H9 (cell line): ENCODE measurements around the gene HORMAD2. TPM values are rescaled to one million over a fixed set of nuclear protein-coding genes. Genes with fewer than 3 reads are reported as not detected.
A peak's percentile ranks its signal among the peaks of the same experiment; 100 is the strongest.

ENCODE experiments used
- DNase-seq: peaks from one replicate; pipeline ENCODE4 v3.0.0-alpha.2; 2017
- H2AFZ ChIP-seq: one replicate; pipeline ENCODE4 v1.6.1; 2013; ENCODE audit warnings: mild to moderate bottlenecking, low read length, control low read depth, moderate library complexity
- H2AK5ac ChIP-seq: 2 replicates; pipeline ENCODE4 v1.6.1; 2013; ENCODE audit warnings: low read length, control low read depth, mixed read lengths; ENCODE audit not compliant: insufficient read length
- H2BK120ac ChIP-seq: one replicate; pipeline ENCODE4 v1.6.1; 2013; ENCODE audit warnings: low read depth, mild to moderate bottlenecking, low read length, control low read depth, inconsistent platforms; ENCODE audit not compliant: poor library complexity, severe bottlenecking
- H2BK12ac ChIP-seq: 2 replicates; pipeline ENCODE4 v1.6.1; 2013; ENCODE audit warnings: low read length, control low read depth, mixed read lengths, low read depth; ENCODE audit not compliant: insufficient read length
- H2BK15ac ChIP-seq: 2 replicates; pipeline ENCODE4 v1.6.1; 2013; ENCODE audit warnings: low read depth, low read length, control low read depth
- H2BK20ac ChIP-seq: one replicate; pipeline ENCODE4 v1.6.1; 2013; ENCODE audit warnings: low read depth, mild to moderate bottlenecking, low read length, control low read depth, inconsistent platforms; ENCODE audit not compliant: poor library complexity, severe bottlenecking
- H2BK5ac ChIP-seq: 2 replicates; pipeline ENCODE4 v1.6.1; 2013; ENCODE audit warnings: low read length, control low read depth, mixed read lengths; ENCODE audit not compliant: insufficient read length
- H3K14ac ChIP-seq: 2 replicates; pipeline ENCODE4 v1.6.1; 2013; ENCODE audit warnings: low read length, control low read depth; ENCODE audit not compliant: insufficient read depth
- H3K18ac ChIP-seq: 2 replicates; pipeline ENCODE4 v1.6.1; 2013; ENCODE audit warnings: low read depth, mild to moderate bottlenecking, mixed read lengths, low read length, control low read depth; ENCODE audit not compliant: insufficient read length
- H3K23ac ChIP-seq: 2 replicates; pipeline ENCODE4 v1.6.1; 2013; ENCODE audit warnings: low read length, control low read depth, mixed read lengths, low read depth; ENCODE audit not compliant: insufficient read length
- H3K23me2 ChIP-seq: 2 replicates; pipeline ENCODE4 v1.6.1; 2013; ENCODE audit warnings: low read depth, mild to moderate bottlenecking, mixed read lengths, low read length, control low read depth; ENCODE audit not compliant: insufficient read length, poor library complexity, severe bottlenecking
- H3K27ac ChIP-seq: 2 replicates; pipeline ENCODE4 v1.5.1; 2013; ENCODE audit warnings: low read length, control low read depth, mixed read lengths, low read depth; ENCODE audit not compliant: insufficient read length
- H3K27me3 ChIP-seq: 2 replicates; pipeline ENCODE4 v1.6.1; 2013; ENCODE audit warnings: low read length, control low read depth, inconsistent platforms; ENCODE audit not compliant: insufficient read depth
- H3K4ac ChIP-seq: 2 replicates; pipeline ENCODE4 v1.6.1; 2013; ENCODE audit warnings: low read depth, mild to moderate bottlenecking, control low read depth, inconsistent platforms, low read length, moderate library complexity
- H3K4me1 ChIP-seq: 2 replicates; pipeline ENCODE4 v1.6.1; 2013; ENCODE audit warnings: low read length, control low read depth, inconsistent platforms; ENCODE audit not compliant: insufficient read depth
- H3K4me2 ChIP-seq: 2 replicates; pipeline ENCODE4 v1.6.1; 2013; ENCODE audit warnings: low read length, control low read depth, mixed read lengths; ENCODE audit not compliant: insufficient read length, insufficient read depth
- H3K56ac ChIP-seq: 2 replicates; pipeline ENCODE4 v1.6.1; 2013; ENCODE audit warnings: low read depth, mild to moderate bottlenecking, mixed read lengths, low read length, control low read depth; ENCODE audit not compliant: insufficient read length
- H3K79me1 ChIP-seq: 2 replicates; pipeline ENCODE4 v1.6.1; 2013; ENCODE audit warnings: low read depth, mild to moderate bottlenecking, moderate library complexity, low read length, control low read depth, inconsistent platforms; ENCODE audit not compliant: insufficient read depth, poor library complexity, severe bottlenecking
- H3K79me2 ChIP-seq: 2 replicates; pipeline ENCODE4 v1.6.1; 2013; ENCODE audit warnings: low read length, control low read depth, inconsistent platforms; ENCODE audit not compliant: insufficient read depth
- H3K9ac ChIP-seq: 2 replicates; pipeline ENCODE4 v1.6.1; 2013; ENCODE audit warnings: low read length, control low read depth, mixed read lengths; ENCODE audit not compliant: insufficient read length; ENCODE audit errors: extremely low read depth
- H3K9me3 ChIP-seq: one replicate; pipeline ENCODE4 v1.6.1; 2013; ENCODE audit warnings: low read depth, low read length, inconsistent platforms; ENCODE audit not compliant: control insufficient read depth
- H3T11ph ChIP-seq: one replicate; pipeline ENCODE4 v1.6.1; 2013; ENCODE audit warnings: mild to moderate bottlenecking, low read length, control low read depth, inconsistent platforms
- H4K20me1 ChIP-seq: one replicate; pipeline ENCODE4 v1.6.1; 2013; ENCODE audit not compliant: control insufficient read depth, insufficient read length, insufficient read depth
- H4K5ac ChIP-seq: 2 replicates; pipeline ENCODE4 v1.6.1; 2013; ENCODE audit warnings: low read depth, mild to moderate bottlenecking, mixed read lengths, low read length, control low read depth; ENCODE audit not compliant: insufficient read length
- H4K8ac ChIP-seq: replicated peaks from 2 replicates; pipeline ENCODE4 v1.6.1; 2013; ENCODE audit warnings: low read length, control low read depth, mixed read lengths, low read depth; ENCODE audit not compliant: insufficient read length
- H4K91ac ChIP-seq: 2 replicates; pipeline ENCODE4 v1.6.1; 2013; ENCODE audit warnings: low read depth, mild to moderate bottlenecking, moderate library complexity, mixed read lengths, low read length, control low read depth; ENCODE audit not compliant: insufficient read length
- H3K27ac Mint-ChIP-seq, 3 experiments: 2 replicates in 2 of 3; 3 replicates in 1 of 3; pipeline ENCODE4 v1.8.0; 2020 to 2021; ENCODE audit warnings: mixed read lengths in 3 of 3, mild to moderate bottlenecking in 1 of 3, moderate library complexity in 1 of 3
- H3K27me3 Mint-ChIP-seq: 2 replicates; pipeline ENCODE4 v1.8.0; 2021; ENCODE audit warnings: low read depth, mild to moderate bottlenecking, moderate library complexity, mixed read lengths
- H3K36me3 Mint-ChIP-seq, 3 experiments: 2 replicates in 2 of 3; 3 replicates in 1 of 3; pipeline ENCODE4 v1.8.0; 2020 to 2021; ENCODE audit warnings: low read depth in 3 of 3, mixed read lengths in 3 of 3; ENCODE audit not compliant: insufficient read depth in 1 of 3
- H3K4me1 Mint-ChIP-seq, 2 experiments: 2 replicates each; pipeline ENCODE4 v1.8.0; 2020; ENCODE audit warnings: mixed read lengths in 2 of 2
- H3K4me3 Mint-ChIP-seq, 2 experiments: 2 replicates in 1 of 2; 3 replicates in 1 of 2; pipeline ENCODE4 v1.8.0; 2020 to 2021; ENCODE audit warnings: mild to moderate bottlenecking in 2 of 2, mixed read lengths in 2 of 2, moderate library complexity in 1 of 2
- H3K9me3 Mint-ChIP-seq, 2 experiments: 2 replicates in 1 of 2; 3 replicates in 1 of 2; pipeline ENCODE4 v1.8.0; 2020; ENCODE audit warnings: mild to moderate bottlenecking in 2 of 2, mixed read lengths in 2 of 2, moderate library complexity in 1 of 2
- CTCF ChIP-seq: fragments of 200-600 bp; sonication (generic); conservative IDR thresholded peaks from 3 replicates; pipeline ENCODE4 v1.8.0; 2021; ENCODE audit warnings: antibody characterized with exemption, mild to moderate bottlenecking
- WGBS: extraction: QIAGEN DNeasy Blood & Tissue Kit; methylation state at CpG from one replicate; pipeline ENCODE4 v1.1.7; 2013; ENCODE audit warnings: missing lambda C conversion rate, low lambda C conversion rate, mixed read lengths; ENCODE audit not compliant: insufficient read length; ENCODE audit errors: extremely low coverage; 5-methylcytosine and 5-hydroxymethylcytosine counted together
- total RNA-seq: library from RNA; stranded (reverse); gene quantifications from 2 replicates; pipeline ENCODE4 v1.2.1, GENCODE V29; 2021

The HORMAD2 gene
- total RNA-seq, 1 experiment from 2014 or later = not detected

- H3K27me3 ChIP-seq = no peaks in the 10 kb centered on the region
- no peak overlapping the region for H3K14ac ChIP-seq
- H3K27ac ChIP-seq = no peak overlapping the region
- Mint-ChIP-seq H3K9me3 (no peaks in the 10 kb centered on the region), H3K4me3 (no peak overlapping the region), H3K4me1 (peaks cover 9 to 17% of the 10 kb centered on the region in 2 experiments), H3K27me3 (peaks cover 8% of the 10 kb centered on the region), H3K27ac (no peak overlapping the region), H3K36me3 (no peaks in the 10 kb centered on the region)
- no peak overlapping the region for H4K91ac ChIP-seq
- H3K23me2 ChIP-seq = no peaks in the 10 kb centered on the region
- H4K20me1 ChIP-seq = no peaks in the 10 kb centered on the region
- no peak overlapping the region for H3K9ac ChIP-seq
- H3T11ph ChIP-seq = no peak overlapping the region
- H3K79me2 ChIP-seq = no peaks in the 10 kb centered on the region
- H3K56ac ChIP-seq = no peak overlapping the region
- no peak overlapping the region for H3K4ac ChIP-seq
- H3K79me1 ChIP-seq = no peaks in the 10 kb centered on the region
- no CpG with 5 or more reads among the region's 8 CpGs for WGBS
- H3K4me2 ChIP-seq = no peak overlapping the region
- peaks cover 6% of the 10 kb centered on the region; the same call in 1 of the 2 replicates for H3K4me1 ChIP-seq
- no peak overlapping the region for H2BK120ac ChIP-seq
- no peak overlapping the region for H2BK20ac ChIP-seq
- H4K8ac ChIP-seq = no peak overlapping the region
- no peak overlapping the region for H4K5ac ChIP-seq
- H3K23ac ChIP-seq = no peak overlapping the region
- no peak overlapping the region for H2BK5ac ChIP-seq
- no peak overlapping the region for H2BK15ac ChIP-seq
- H2AFZ ChIP-seq = no peak overlapping the region
- no peak overlapping the region for H2AK5ac ChIP-seq
- no peaks in the 10 kb centered on the region for H3K9me3 ChIP-seq
- DNase-seq = no peak
- peak; percentile 44 for TF ChIP-seq CTCF
- no peak overlapping the region for H2BK12ac ChIP-seq
- H3K18ac ChIP-seq = no peak overlapping the region
Measured at GRCh38 chr22:30219049-30219654, 138.9 kb downstream of the HORMAD2 start.
